ENCODE results near the gene FAM83D.

FAM83D gene

DNA sequence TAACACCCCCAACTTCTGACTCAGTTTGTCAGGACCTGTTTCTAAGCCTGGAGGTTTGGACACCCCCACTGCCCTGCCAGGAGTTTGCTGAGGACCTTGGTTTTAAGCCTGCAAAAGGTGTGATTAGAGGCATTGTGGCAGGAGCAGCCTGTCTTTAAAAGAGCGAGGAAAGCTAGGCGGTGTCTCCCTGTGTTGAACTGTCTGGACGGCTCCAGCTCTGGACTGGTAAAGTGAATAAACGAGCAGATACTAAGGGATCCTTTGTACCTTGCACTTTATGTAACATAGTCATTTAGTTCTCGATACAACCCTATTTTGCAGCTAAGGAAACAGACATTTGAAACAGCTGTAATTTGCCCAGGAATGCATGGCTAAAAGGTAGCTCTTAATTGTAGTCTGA lies 14.4 kb downstream of the FAM83D start:
- H3K36me3 ChIP-seq, result peaks cover 80% of the 10 kb centered on the region
- H3K27ac ChIP-seq, result no peak overlapping the region
- H3K27me3 ChIP-seq (ENCODE audit: insufficient read depth, low read depth, severe bottlenecking), result no peaks in the 10 kb centered on the region
- H3K9me3 ChIP-seq (ENCODE audit: severe bottlenecking), result no peaks in the 10 kb centered on the region
- TF ChIP-seq, protein P1, sequence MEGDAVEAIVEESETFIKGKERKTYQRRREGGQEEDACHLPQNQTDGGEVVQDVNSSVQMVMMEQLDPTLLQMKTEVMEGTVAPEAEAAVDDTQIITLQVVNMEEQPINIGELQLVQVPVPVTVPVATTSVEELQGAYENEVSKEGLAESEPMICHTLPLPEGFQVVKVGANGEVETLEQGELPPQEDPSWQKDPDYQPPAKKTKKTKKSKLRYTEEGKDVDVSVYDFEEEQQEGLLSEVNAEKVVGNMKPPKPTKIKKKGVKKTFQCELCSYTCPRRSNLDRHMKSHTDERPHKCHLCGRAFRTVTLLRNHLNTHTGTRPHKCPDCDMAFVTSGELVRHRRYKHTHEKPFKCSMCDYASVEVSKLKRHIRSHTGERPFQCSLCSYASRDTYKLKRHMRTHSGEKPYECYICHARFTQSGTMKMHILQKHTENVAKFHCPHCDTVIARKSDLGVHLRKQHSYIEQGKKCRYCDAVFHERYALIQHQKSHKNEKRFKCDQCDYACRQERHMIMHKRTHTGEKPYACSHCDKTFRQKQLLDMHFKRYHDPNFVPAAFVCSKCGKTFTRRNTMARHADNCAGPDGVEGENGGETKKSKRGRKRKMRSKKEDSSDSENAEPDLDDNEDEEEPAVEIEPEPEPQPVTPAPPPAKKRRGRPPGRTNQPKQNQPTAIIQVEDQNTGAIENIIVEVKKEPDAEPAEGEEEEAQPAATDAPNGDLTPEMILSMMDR (IDR thresholded peaks at IDR 0.05; ENCODE audit: low read depth, low read length), result no peak
- no peak for DNase-seq
- no peak overlapping the region for H3K4me3 ChIP-seq (ENCODE audit: low read depth, low read length)

DNA sequence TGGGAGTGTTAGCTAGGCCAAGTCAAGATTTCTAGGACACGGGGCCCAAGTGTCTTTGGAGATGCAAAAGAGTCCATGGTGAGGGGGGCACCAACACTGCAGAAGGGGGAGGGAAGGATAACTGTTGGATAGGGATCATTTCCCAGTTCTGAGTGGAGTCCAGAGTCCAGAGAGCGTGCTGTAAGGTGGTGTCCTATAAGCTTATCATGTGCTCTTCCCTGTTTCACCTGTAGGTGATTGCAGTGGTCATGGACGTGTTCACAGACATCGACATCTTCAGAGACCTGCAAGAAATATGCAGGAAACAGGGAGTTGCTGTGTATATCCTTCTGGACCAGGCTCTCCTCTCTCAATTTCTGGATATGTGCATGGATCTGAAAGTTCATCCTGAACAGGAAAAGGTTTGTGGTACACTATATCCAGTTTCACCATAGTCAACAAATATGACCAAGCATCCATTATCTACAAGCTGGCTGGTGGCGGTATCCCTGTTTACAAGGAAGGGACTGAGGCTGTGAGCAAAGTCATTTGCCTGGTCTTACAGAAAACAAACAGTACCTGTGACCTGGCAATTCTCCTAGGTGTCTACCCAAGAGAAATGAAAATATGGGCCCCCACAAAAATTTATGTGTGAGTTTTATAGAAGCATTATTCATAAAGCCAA lies 15.6 kb downstream of the FAM83D start:
- DNase-seq, result no peak
- H3K4me3 ChIP-seq (ENCODE audit: low read depth, low read length), result no peak overlapping the region
- peaks cover 76% of the 10 kb centered on the region for H3K36me3 ChIP-seq
- TF ChIP-seq, protein P1 (IDR thresholded peaks at IDR 0.05; ENCODE audit: low read depth, low read length), result 0 out of 2 replicates have a peak, but pooled peaks have one; percentile 13
- H3K9me3 ChIP-seq (ENCODE audit: severe bottlenecking), result no peaks in the 10 kb centered on the region
- H3K27ac ChIP-seq, result no peak overlapping the region
- no peaks in the 10 kb centered on the region for H3K27me3 ChIP-seq (ENCODE audit: insufficient read depth, low read depth, severe bottlenecking)

DNA sequence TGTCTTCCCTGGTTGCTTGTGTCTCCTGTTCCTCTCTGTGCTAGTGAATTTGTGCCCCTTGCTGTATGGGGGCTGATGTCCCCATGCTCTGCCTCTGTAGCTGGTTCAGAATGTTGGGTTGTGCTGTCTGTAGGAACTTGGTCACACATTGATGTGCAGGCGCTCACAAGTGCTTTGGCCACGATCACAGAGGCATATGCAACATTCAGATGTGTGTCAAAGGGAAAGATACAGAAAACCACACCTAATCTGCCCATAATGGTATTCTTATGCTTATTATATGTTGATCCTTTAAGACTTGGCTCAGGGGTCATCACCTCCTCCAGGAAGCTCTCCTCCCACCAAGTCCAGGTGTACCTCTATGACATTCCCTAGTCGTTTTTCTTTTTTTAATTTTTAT lies 18.8 kb downstream of the FAM83D start:
- no peak overlapping the region for H3K4me3 ChIP-seq (ENCODE audit: low read depth, low read length)
- DNase-seq, result no peak
- no peak overlapping the region for H3K27ac ChIP-seq
- peaks cover 90% of the 10 kb centered on the region for H3K36me3 ChIP-seq
- no peaks in the 10 kb centered on the region for H3K27me3 ChIP-seq (ENCODE audit: insufficient read depth, low read depth, severe bottlenecking)
- TF ChIP-seq, protein P1 (IDR thresholded peaks at IDR 0.05; ENCODE audit: low read depth, low read length), result no peak
- H3K9me3 ChIP-seq (ENCODE audit: severe bottlenecking), result no peaks in the 10 kb centered on the region

DNA sequence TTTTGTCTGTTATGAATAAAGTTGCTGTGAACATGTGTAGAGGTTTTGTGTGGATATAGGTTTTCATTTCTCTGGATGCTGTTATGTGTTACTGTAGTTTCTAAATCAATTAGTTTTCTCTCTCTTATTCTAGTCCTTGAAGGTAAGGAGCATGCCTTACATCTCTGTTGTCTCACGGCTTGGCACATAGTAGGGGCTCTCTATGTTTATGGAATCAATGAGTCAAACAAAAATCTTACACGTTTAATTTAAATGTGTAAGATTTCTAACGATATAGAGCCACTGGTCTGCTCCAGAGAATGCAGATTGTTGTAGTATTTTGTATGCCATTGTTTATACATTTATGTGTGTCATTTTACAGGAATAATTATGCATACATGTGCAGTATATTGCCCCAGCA lies 20.6 kb downstream of the FAM83D start:
- peaks cover 90% of the 10 kb centered on the region for H3K36me3 ChIP-seq
- TF ChIP-seq, protein P1 (IDR thresholded peaks at IDR 0.05; ENCODE audit: low read depth, low read length), result no peak
- H3K27me3 ChIP-seq (ENCODE audit: insufficient read depth, low read depth, severe bottlenecking), result no peaks in the 10 kb centered on the region
- H3K27ac ChIP-seq, result no peak overlapping the region
- DNase-seq, result no peak
- no peak overlapping the region for H3K4me3 ChIP-seq (ENCODE audit: low read depth, low read length)
- no peaks in the 10 kb centered on the region for H3K9me3 ChIP-seq (ENCODE audit: severe bottlenecking)

DNA sequence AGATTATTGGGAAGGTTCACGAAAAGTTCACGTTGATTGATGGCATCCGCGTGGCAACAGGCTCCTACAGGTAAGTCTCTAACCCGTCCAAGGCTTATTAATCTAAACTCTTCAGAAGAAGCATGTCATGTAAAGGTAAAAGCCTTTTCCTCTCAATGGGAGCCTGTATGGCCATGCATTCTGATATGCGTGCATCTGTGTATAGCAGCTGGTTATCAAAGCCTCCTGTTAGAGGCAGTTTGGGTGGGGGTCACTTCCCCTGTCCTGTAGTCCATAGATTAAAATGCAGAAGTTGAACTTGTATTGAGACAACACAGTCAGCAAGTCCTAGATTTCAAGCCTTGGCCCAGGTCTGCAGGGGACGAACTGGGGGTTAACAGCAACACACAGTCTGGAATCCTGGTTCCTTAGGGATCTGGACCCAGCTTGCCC lies 21.7 kb downstream of the FAM83D start:
- H3K36me3 ChIP-seq, result peaks cover 89% of the 10 kb centered on the region
- H3K9me3 ChIP-seq (ENCODE audit: severe bottlenecking), result no peaks in the 10 kb centered on the region
- no peak overlapping the region for H3K27ac ChIP-seq
- DNase-seq, result no peak
- TF ChIP-seq, protein P1 (IDR thresholded peaks at IDR 0.05; ENCODE audit: low read depth, low read length), result no peak
- H3K4me3 ChIP-seq (ENCODE audit: low read depth, low read length), result no peak overlapping the region
- no peaks in the 10 kb centered on the region for H3K27me3 ChIP-seq (ENCODE audit: insufficient read depth, low read depth, severe bottlenecking)

DNA sequence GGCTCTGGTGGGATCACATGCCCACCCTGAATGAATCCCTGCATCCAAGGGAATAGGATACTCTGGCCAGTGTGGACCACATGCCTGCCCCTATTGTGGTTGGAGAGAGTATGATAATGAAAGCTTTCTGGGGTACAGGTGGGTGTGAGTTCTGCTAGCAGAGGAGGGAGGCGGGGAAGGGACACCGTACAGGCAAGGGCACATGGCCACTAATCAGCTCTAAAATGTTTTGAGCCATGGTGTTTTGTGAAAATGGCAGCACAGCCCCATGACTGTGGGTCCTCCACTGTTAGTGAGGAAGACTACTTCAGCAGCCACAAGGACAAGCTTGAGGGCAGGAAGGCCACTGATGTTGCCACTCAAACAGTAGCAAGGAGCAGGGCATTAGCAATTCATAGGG lies 24.0 kb downstream of the FAM83D start:
- Histone ChIP-seq H3K27ac (no peak overlapping the region), H3K9me3 (ENCODE audit: severe bottlenecking) (no peaks in the 10 kb centered on the region), H3K36me3 (peaks cover 69% of the 10 kb centered on the region), H3K27me3 (ENCODE audit: insufficient read depth, low read depth, severe bottlenecking) (no peaks in the 10 kb centered on the region), H3K4me3 (ENCODE audit: low read depth, low read length) (no peak overlapping the region)
- no peak for DNase-seq
- TF ChIP-seq, protein P1 (IDR thresholded peaks at IDR 0.05; ENCODE audit: low read depth, low read length), result no peak

All from WERI-Rb-1 (cell line).